ENCODE measurements around the gene SMARCAL1.

DNA sequence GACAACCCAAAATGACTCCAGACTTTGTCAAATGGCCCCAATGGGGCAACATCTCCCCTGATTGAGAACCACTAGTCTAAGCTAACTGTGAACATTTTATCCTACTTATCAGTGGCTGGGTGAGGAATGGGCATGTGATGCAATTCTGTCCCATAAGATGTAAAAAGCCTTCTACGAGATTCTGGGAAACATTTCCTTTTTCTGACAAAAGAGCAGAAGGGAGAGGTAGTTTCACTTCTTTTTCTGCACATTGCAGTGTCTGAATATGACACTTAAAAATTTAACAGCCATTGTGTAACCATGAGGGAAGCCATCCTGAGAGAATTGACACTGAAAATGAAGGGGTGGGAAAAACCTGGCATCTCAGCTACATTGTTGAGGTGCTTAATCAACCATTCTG lies 22.7 kb upstream of the SMARCAL1 start:
- TF ChIP-seq, protein P1, sequence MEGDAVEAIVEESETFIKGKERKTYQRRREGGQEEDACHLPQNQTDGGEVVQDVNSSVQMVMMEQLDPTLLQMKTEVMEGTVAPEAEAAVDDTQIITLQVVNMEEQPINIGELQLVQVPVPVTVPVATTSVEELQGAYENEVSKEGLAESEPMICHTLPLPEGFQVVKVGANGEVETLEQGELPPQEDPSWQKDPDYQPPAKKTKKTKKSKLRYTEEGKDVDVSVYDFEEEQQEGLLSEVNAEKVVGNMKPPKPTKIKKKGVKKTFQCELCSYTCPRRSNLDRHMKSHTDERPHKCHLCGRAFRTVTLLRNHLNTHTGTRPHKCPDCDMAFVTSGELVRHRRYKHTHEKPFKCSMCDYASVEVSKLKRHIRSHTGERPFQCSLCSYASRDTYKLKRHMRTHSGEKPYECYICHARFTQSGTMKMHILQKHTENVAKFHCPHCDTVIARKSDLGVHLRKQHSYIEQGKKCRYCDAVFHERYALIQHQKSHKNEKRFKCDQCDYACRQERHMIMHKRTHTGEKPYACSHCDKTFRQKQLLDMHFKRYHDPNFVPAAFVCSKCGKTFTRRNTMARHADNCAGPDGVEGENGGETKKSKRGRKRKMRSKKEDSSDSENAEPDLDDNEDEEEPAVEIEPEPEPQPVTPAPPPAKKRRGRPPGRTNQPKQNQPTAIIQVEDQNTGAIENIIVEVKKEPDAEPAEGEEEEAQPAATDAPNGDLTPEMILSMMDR (IDR thresholded peaks at IDR 0.05), result no peak
- TF ChIP-seq POLR2AphosphoS5 (IDR thresholded peaks at IDR 0.05) (no peak), POLR2A (IDR thresholded peaks at IDR 0.05) (no peak)
